Transverse colon (tissue), 4 donors: ENCODE measurements around the gene CIAO3.

ENCODE experiments used
- POLR2A ChIP-seq: fragments of 450-650 bp; IDR thresholded peaks from one replicate; pipeline ENCODE4 v1.6.1; 2016; ENCODE audit warnings: antibody characterized with exemption, mild to moderate bottlenecking, moderate library complexity
- POLR2AphosphoS5 ChIP-seq, 3 donors: sonication (generic); formaldehyde crosslinking; IDR thresholded peaks; one replicate each; pipeline ENCODE4 v1.6.1; 2016; ENCODE audit warnings: antibody characterized with exemption in 3 of 3
- TF ChIP-seq, protein P1 (sequence below), 5 experiments: fragments of 200-600 bp in 3 of 5; fragments of 450-650 bp in 2 of 5; sonication (generic) in 3 of 5; IDR thresholded peaks; 1 replicate in 2 of 5; 2 replicates in 3 of 5; pipeline ENCODE4 v1.5.1; 2016 to 2017; ENCODE audit warnings: antibody characterized with exemption in 5 of 5, inconsistent platforms in 3 of 5, mild to moderate bottlenecking in 2 of 5, moderate library complexity in 1 of 5

- TF ChIP-seq, protein P1, sequence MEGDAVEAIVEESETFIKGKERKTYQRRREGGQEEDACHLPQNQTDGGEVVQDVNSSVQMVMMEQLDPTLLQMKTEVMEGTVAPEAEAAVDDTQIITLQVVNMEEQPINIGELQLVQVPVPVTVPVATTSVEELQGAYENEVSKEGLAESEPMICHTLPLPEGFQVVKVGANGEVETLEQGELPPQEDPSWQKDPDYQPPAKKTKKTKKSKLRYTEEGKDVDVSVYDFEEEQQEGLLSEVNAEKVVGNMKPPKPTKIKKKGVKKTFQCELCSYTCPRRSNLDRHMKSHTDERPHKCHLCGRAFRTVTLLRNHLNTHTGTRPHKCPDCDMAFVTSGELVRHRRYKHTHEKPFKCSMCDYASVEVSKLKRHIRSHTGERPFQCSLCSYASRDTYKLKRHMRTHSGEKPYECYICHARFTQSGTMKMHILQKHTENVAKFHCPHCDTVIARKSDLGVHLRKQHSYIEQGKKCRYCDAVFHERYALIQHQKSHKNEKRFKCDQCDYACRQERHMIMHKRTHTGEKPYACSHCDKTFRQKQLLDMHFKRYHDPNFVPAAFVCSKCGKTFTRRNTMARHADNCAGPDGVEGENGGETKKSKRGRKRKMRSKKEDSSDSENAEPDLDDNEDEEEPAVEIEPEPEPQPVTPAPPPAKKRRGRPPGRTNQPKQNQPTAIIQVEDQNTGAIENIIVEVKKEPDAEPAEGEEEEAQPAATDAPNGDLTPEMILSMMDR (IDR thresholded peaks at IDR 0.05): no peak
- no peak for TF ChIP-seq POLR2A
- no peak for TF ChIP-seq POLR2AphosphoS5 (IDR thresholded peaks at IDR 0.05)
Observed at GRCh38 chr16:705431-706188, 35.2 kb downstream of the CIAO3 start, which contains the start of gene FBXL16.
